Thyroid gland (tissue), 4 donors: ENCODE measurements around the gene KMT5C. TPM values are rescaled to one million over a fixed set of nuclear protein-coding genes. Genes with fewer than 3 reads are reported as not detected.
"Not testable (repeated sequence)": the region's sequence is repeated elsewhere in the genome, so short reads cannot be mapped to it uniquely, and the experiment has no call there.

Source experiments
- DNase-seq, 2 donors: peaks; one replicate each; pipeline ENCODE4 v3.0.0-alpha.2; 2019
- H3K27ac ChIP-seq, 3 donors: fragments of 200-600 bp; sonication (generic); 1 replicate in 2 of 3; 2 replicates in 1 of 3; pipeline ENCODE4 v1.5.1; 2016 to 2019; ENCODE audit warnings: mild to moderate bottlenecking in 1 of 3, moderate library complexity in 1 of 3
- H3K27me3 ChIP-seq: fragments of 200-600 bp; sonication (generic); one replicate; pipeline ENCODE4 v1.5.1; 2019
- H3K36me3 ChIP-seq, 2 donors: fragments of 200-600 bp; sonication (generic); one replicate each; pipeline ENCODE4 v1.5.1; 2016 to 2019
- H3K4me1 ChIP-seq, 2 donors: fragments of 200-600 bp; sonication (generic); one replicate each; pipeline ENCODE4 v1.5.1; 2017 to 2019
- H3K4me3 ChIP-seq, 3 donors: fragments of 200-600 bp; sonication (generic); replicated peaks in 1 of 3; 1 replicate in 2 of 3; 2 replicates in 1 of 3; pipeline ENCODE4 v1.5.1; 2016; ENCODE audit warnings: mild to moderate bottlenecking in 1 of 3
- H3K9me3 ChIP-seq: fragments of 200-600 bp; sonication (generic); one replicate; pipeline ENCODE4 v1.5.1; 2017
- POLR2A ChIP-seq, 2 donors: fragments of 450-650 bp; IDR thresholded peaks; one replicate each; pipeline ENCODE4 v1.6.1; 2017; ENCODE audit warnings: antibody characterized with exemption in 2 of 2, mild to moderate bottlenecking in 2 of 2, moderate library complexity in 1 of 2
- WGBS, 2 donors: methylation state at CpG; one replicate each; pipeline ENCODE4 v1.1.5; 2017; 5-methylcytosine and 5-hydroxymethylcytosine counted together
- intact Hi-C: fragments of 100-400 bp; cut with DNase I; formaldehyde crosslinking; loops from one replicate; pipeline ENCODE4 v1.15.1; 2023
- total RNA-seq, 4 donors: library from RNA; depleted of rRNA; stranded (reverse); fragments of >200 nt; gene quantifications; one replicate each; pipeline ENCODE4 v1.2.3, GENCODE V29; 2016
- TF ChIP-seq, protein P1 (sequence below), 6 experiments: fragments of 200-600 bp in 3 of 6; fragments of 450-650 bp in 3 of 6; sonication (generic) in 3 of 6; IDR thresholded peaks; one replicate each; pipeline ENCODE4 v1.5.1; 2016 to 2019; ENCODE audit warnings: antibody characterized with exemption in 6 of 6, mild to moderate bottlenecking in 2 of 6, inconsistent platforms in 1 of 6, moderate library complexity in 1 of 6

Gene KMT5C
- total RNA-seq, 4 donors from 2014 or later, result 7.5 to 22.0 (median 15.4) TPM

DNA sequence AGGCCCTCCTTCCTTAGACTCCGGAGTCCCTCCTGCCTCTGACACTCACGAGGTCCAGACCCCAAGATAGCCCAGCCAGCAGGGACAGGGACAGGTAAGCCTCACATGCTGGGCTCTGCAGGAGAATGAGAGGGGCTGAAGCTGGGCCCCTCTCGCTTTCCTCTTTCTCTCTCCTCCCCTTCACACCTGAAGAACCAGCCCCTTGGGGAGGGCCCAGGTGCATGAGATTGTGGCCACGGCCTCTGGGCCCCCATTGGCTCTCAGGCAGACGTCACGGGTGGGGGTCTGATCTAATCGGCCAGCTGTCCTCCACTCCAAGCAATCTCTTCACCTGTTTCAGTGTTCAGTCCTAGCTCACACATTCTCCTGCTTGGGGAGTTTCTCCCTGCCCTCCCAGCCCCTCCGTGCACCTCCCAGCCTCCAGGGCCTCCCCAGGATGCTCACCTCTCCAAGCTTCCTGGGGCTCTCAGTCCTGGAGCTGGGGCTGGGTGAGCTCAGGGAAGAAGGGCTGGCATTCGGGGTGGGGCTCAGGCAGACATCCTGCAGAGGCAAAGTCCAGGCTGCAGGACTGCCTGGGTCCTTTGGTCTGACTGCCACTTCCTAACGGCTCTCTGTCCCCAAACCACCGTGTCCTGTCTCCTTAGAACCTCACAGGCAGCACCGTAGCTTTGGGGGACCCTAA is 17.3 kb upstream of the KMT5C start:
- no peaks in the 10 kb centered on the region for H3K9me3 ChIP-seq
- 52 to 55% methylated on average over 11 to 12 of the region's 12 CpGs for WGBS, 2 donors
- no peak overlapping the region for H3K4me3 ChIP-seq

DNA sequence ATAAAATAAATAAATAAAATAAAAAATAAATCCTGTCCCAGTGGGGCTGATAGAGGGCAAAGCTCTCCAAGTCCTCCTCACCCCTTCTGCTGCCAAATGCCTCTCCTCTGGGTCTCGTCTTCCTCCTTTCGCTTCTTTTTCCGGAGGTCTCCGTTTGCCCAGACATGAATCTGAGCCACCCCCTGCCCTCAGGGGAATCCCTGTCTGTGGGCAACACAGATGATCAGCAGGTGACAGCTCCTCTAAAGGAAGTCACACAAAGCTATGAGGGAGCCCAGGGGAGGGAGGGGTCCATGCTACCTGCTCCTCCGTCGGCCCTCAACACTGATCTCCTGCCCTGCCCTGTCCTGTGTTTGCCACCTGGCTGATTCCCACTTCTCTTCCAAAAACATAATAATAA is 15.0 kb upstream of the KMT5C start:
- TF ChIP-seq, protein P1, sequence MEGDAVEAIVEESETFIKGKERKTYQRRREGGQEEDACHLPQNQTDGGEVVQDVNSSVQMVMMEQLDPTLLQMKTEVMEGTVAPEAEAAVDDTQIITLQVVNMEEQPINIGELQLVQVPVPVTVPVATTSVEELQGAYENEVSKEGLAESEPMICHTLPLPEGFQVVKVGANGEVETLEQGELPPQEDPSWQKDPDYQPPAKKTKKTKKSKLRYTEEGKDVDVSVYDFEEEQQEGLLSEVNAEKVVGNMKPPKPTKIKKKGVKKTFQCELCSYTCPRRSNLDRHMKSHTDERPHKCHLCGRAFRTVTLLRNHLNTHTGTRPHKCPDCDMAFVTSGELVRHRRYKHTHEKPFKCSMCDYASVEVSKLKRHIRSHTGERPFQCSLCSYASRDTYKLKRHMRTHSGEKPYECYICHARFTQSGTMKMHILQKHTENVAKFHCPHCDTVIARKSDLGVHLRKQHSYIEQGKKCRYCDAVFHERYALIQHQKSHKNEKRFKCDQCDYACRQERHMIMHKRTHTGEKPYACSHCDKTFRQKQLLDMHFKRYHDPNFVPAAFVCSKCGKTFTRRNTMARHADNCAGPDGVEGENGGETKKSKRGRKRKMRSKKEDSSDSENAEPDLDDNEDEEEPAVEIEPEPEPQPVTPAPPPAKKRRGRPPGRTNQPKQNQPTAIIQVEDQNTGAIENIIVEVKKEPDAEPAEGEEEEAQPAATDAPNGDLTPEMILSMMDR (IDR thresholded peaks at IDR 0.05), result no peak
- TF ChIP-seq POLR2A (IDR thresholded peaks at IDR 0.05), result no peak
- H3K4me3 ChIP-seq, result no peak overlapping the region
- no peaks in the 10 kb centered on the region for H3K4me1 ChIP-seq
- no peaks in the 10 kb centered on the region for H3K27me3 ChIP-seq
- no peaks in the 10 kb centered on the region for H3K36me3 ChIP-seq
- H3K27ac ChIP-seq, result no peak overlapping the region
- intact Hi-C loops, result no loop called here
- no peaks in the 10 kb centered on the region for H3K9me3 ChIP-seq
- no peak for DNase-seq
- WGBS, 2 donors, result 79 to 90% methylated on average over 6 of the region's 6 CpGs

More for the DNA sequence above, 17.3 kb upstream of the KMT5C start:
- Histone ChIP-seq H3K27ac (no peak overlapping the region), H3K4me1 (no peaks in the 10 kb centered on the region), H3K36me3 (no peaks in the 10 kb centered on the region), H3K27me3 (no peaks in the 10 kb centered on the region)
- TF ChIP-seq POLR2A (IDR thresholded peaks at IDR 0.05), result no peak
- intact Hi-C loops, result no loop called here
- no peak for DNase-seq

DNA sequence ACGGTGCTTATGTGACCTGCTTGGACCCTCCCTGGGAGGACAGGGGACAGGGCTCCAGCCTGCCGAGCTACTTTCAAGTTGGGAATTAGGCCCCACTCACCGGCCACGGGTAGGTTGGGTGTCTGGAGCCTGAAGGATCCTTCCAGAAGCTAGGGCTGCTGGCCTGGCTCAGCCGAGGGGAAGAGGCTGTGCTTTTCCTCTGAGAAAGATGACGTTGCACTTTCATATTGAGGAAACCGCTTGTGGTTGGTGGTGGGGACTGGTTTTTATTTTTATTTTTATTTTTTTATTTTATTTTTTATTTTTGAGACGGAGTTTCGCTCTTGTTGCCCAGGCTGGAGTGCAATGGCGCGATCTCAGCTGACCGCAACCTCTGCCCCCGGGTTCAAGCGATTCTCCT is 14.5 kb upstream of the KMT5C start, which contains the start of gene TMEM150B:
TMEM150B (minus strand) TSS at position 170 of the 400 bp plus-strand sequence. CDS start 4,305 bp downstream, outside the sequence.
- TF ChIP-seq POLR2A (IDR thresholded peaks at IDR 0.05), result no peak
- no peaks in the 10 kb centered on the region for H3K9me3 ChIP-seq
- DNase-seq, result no peak
- H3K27me3 ChIP-seq, result no peaks in the 10 kb centered on the region
- H3K4me3 ChIP-seq, result no peak within 1 kb of the TSS
- intact Hi-C loops, result no loop called here
- no peak within 1 kb of the TSS for H3K27ac ChIP-seq
- no peaks in the 10 kb centered on the region for H3K4me1 ChIP-seq
- H3K36me3 ChIP-seq, result no peaks in the 10 kb centered on the region
- WGBS, 2 donors, result 73 to 77% methylated on average over 14 of the region's 14 CpGs

DNA sequence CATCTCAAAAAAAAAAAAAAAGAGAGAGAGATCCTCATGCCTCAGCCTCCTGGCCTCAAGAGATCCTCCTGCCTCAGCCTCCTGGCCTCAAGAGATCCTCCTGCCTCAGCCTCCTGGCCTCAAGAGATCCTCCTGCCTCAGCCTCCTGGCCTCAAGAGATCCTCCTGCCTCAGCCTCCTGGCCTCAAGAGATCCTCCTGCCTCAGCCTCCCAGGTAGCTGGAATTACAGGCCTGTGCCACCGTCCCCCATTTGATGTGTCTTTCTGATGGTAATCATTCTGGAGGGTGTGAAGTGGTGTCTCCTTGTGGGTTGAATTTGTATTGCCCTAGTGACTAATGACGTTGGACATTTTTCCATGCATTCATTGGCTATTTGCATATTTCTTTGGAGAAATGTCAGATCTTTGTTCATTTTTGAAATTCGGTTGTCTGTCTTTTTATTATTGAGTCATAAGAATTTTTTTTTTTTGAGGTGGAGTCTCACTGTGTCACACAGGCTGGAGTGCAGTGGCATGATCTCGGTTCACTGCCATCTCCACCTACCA is 10.8 kb upstream of the KMT5C start:
- not testable (repeated sequence) for H3K36me3 ChIP-seq, H3K4me1 ChIP-seq
- WGBS, 2 donors, result 79 to 80% methylated on average over 4 of the region's 4 CpGs

DNA sequence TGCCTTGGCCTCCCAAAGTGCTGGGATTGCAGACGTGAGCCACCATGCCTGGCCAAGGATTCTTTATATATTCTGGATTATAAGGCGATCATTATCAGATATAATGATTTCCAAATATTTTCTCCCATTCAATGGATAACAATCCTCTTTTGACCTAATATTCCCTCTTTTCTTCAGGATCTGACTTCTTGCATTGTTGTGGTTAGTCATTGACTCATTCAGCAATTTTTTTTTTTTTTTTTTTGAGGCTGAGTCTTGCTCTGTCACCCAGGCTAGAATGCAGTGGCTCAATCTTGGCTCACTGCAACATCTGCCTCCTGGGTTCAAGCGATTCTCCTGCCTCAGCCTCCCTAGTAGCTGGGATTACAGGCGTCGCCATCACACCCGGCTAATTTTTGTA is 9.9 kb upstream of the KMT5C start:
- DNase-seq, H3K4me1 ChIP-seq, intact Hi-C loops, H3K36me3 ChIP-seq, H3K27me3 ChIP-seq, H3K27ac ChIP-seq, H3K4me3 ChIP-seq, H3K9me3 ChIP-seq: not testable (repeated sequence)
- 94 to 96% methylated on average over 6 of the region's 6 CpGs for WGBS, 2 donors

More for the DNA sequence above, 10.8 kb upstream of the KMT5C start:
- DNase-seq, H3K4me3 ChIP-seq, H3K9me3 ChIP-seq, intact Hi-C loops, H3K27ac ChIP-seq, H3K27me3 ChIP-seq: not testable (repeated sequence)

DNA sequence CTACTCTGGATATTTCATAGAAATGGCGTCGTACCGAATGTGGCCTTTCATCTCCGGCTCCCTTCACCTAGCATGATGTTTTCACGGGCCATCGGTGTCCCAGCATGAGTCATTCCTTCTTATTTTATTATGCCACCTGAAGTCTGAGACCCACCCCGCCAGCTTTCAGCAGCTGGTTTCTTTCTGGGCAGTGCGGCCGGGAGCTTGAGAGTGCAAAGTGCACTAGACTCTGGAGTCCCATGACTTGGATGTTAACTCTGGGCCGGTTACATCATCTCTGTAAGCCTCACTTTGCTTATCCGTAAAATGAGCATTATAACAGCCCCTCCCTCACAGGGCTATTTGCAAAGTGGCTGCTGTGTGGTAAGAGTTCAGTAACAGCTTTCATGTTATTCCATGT is 5.8 kb upstream of the KMT5C start:
- no peak overlapping the region for H3K27ac ChIP-seq
- 80 to 82% methylated on average over 11 of the region's 11 CpGs for WGBS, 2 donors
- TF ChIP-seq, protein P1 (IDR thresholded peaks at IDR 0.05), result no peak
- TF ChIP-seq POLR2A (IDR thresholded peaks at IDR 0.05), result no peak
- no peak overlapping the region for H3K4me3 ChIP-seq
- intact Hi-C loops, result no loop called here
- H3K9me3 ChIP-seq, result no peaks in the 10 kb centered on the region
- no peaks in the 10 kb centered on the region for H3K27me3 ChIP-seq
- DNase-seq, result no peak
- peaks cover 0 to 4% of the 10 kb centered on the region in 2 donors for H3K4me1 ChIP-seq
- H3K36me3 ChIP-seq, result no peaks in the 10 kb centered on the region

DNA sequence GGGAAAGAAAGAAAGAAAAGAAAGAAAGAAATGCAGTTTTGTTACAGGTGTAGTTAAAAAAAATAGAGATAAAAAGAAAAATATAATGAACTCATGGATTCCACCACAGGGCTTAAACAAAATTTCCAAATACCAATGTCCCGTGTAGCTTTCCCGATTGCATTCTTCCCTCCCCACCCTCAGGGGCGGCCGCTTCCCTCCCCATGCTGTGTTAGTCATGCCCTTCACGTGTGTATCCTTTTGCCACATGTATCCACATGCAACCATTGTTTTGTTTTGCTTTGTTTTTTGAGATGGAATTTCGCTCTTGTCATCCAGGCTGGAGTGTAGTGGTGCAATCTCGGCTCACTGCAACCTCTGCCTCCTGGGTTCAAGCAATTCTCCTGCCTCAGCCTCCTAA is 3.6 kb upstream of the KMT5C start:
- Histone ChIP-seq H3K27ac (no peak overlapping the region), H3K9me3 (no peaks in the 10 kb centered on the region), H3K36me3 (no peaks in the 10 kb centered on the region), H3K4me3 (no peak overlapping the region), H3K27me3 (no peaks in the 10 kb centered on the region), H3K4me1 (peaks cover 9 to 16% of the 10 kb centered on the region in 2 donors)
- no peak for DNase-seq
- WGBS, 2 donors, result 72 to 77% methylated on average over 7 of the region's 7 CpGs
- intact Hi-C loops, result no loop called here
- no peak for TF ChIP-seq POLR2A (IDR thresholded peaks at IDR 0.05)
- TF ChIP-seq, protein P1 (IDR thresholded peaks at IDR 0.05), result no peak
